CD4-positive, alpha-beta T cell treated with Interleukin-6 for 4 hours (primary cell): ENCODE measurements around the gene ICA1L.
"Not testable (repeated sequence)": the region's sequence is repeated elsewhere in the genome, so short reads cannot be mapped to it uniquely, and the experiment has no call there.

Experiments
- DNase-seq: peaks from one replicate; pipeline ENCODE4 v3.0.0-alpha.2; 2020; ENCODE audit warnings: mixed read lengths

Gene ICA1L

GRCh38 chr2:202847693-202848524 lies 23.7 kb downstream of the ICA1L start:
- no peak for DNase-seq

DNA sequence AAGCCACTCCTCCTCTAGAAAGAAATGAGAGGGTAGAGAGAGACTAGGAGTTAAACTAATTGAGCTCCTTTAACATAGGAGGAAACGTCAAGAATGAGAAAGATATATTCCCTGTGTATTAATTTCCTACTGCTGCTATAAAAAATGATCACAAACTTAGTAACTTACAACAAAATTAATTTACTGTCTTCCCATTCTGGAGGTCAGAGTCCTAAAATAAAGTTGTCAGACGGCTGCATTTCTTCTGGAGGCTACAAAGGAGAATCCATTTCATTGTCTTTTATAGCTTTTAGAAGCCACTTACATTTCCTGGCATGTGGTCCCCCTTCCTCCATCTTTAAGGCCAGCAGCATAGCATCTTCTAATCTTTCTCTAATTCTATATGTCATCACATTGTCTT lies 26.9 kb downstream of the ICA1L start:
- no peak for DNase-seq

GRCh38 chr2:202842690-202843089 lies 28.9 kb downstream of the ICA1L start:
- no peak for DNase-seq

GRCh38 chr2:202841090-202841867 lies 30.3 kb downstream of the ICA1L start:
- no peak for DNase-seq

DNA sequence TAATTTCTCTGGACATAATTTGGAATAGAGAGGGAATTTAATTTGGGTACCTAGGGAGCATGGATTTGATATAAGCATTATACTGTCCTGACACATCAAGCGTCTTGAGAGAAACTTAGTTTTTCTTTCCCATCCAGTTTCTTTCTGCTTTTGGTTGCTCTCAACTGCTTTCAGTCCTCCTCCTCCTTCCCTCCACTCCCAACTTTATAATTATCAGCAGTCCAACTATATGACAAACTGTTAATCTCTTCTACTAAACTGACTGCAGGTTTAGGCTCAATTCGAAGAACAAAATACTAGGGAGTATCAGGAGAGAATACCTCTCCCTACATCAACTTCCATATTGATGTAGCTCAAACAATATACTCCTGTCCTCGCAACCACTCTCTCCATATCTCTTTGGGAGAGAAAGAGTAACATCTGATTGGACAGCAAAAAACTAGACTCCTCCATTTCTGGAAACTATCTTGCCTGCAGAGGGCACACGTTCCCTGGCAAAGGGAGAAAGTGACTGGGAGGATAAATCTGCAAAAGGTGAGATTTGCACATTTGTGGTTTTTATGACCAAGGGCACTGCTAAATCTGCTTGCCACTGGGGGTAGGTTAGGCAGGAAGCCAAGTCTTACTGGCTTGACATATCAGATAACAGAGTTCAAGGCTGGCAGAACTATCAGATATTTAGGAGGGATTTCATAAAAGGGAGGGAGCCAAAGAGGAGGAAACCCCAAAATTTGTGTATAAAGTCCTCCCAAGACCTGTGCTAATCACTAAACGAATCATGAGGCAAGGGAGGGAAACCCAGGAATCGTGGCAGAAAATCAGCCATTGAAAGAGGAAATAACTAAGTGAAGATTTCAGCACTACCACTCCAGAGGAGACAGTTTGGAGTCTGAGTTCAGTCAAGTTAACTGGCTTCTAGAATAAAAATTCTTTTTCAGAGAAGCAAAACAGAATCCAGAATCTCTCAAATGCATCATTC lies 40.0 kb downstream of the ICA1L start:
- DNase-seq = peak; percentile 41

- no peak for DNase-seq
Measured at GRCh38 chr2:202824901-202825300, 46.7 kb downstream of the ICA1L start.

DNA sequence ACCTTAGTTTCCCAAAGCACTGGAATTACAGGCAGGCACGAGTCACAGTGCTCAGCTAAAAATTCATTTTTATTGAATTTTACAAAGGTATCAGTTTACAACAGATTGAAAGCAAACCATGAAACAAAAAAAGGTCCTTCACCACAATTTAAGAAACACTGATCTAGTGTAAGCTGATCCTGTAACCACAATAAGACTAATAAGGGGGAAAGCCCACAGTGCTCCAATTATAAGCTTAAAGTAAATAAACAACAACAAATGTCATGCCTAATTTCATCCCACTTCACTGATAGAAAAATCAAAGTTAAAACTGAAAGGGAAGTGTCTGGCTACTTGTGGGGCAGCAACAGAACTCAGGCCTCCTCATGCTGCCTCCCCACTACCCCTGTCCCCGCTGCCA lies 49.2 kb downstream of the ICA1L start:
- no peak for DNase-seq

- DNase-seq = no peak
Measured at GRCh38 chr2:202821206-202822160, 50.1 kb downstream of the ICA1L start.

DNA sequence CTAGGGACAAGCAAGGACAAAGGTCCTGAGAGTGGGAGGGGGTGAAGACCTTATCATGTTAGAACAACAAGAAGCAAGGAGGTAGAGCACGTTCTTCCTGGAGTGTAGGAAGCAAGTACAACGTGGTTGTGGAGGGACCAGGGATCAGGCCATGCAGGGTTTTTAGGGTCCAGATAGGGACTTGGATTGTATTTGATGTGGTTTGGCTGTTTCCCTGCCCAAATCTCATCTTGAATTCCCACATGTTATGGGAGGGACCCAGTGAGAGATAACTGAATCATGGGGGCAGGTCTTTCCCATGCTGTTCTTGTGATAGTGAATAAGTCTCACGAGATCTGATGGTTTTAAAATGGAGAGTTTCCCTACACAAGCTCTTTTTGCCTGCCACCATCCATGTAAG lies 53.2 kb downstream of the ICA1L start:
- DNase-seq = no peak

DNA sequence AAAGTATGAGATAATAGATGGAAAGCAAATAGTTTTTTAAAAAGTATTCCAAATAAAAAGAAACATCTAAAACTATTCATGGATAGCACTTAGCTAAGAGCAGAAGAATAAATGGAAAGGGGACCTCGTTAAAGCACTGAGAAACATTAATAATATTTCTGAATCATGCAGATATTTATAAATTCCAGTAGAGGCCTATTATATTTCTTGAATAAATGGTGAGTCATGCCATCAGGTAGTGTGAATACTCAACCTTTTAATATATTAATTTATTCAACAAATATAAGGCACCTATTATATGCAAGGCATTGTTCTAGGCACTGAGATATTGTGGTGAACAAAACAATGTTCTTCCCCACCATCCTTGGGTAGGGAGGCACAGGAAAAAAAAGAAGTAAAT lies 53.8 kb downstream of the ICA1L start:
- DNase-seq = no peak

GRCh38 chr2:202815548-202816360 lies 55.8 kb downstream of the ICA1L start:
- DNase-seq = no peak

DNA sequence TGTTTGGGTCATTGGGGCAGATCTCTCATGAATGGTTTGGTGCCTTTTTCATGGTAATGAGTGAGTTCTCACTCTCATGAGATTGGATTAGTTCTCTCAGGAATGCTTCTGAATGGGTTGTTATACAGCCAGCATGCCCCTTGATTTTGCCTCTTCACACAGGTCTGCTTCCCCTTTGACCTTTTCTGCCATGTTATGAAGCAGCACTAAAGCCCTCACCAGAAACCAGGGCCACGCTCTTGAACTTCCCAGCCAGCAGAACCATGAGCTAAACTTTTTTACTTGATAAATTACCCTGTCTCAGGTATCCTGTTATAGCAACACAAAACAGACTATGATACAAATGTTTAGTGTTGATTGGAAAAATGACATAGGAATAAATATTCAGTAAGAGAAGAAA lies 57.3 kb downstream of the ICA1L start:
- DNase-seq = no peak

DNA sequence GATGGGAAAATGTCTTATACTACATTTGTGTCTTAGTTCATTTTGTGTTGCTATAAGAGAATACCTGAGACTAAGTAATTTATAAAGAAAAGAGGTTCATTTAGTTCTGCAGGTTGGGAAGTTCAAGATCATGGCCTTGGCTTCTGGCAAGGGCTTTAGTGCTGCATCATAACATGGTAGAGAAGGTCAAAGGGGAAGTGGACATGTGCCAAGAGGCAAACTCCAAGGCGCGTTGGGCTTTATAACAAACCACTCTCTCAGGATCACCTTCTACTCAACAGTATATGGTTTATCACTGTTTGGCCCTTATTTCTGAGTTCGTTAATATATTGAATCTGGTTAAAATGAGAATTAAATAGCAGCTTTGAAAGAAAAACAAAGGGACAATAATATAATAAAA lies 58.2 kb downstream of the ICA1L start:
- DNase-seq = no peak

GRCh38 chr2:202808754-202809153 lies 62.8 kb downstream of the ICA1L start:
- DNase-seq = no peak

DNA sequence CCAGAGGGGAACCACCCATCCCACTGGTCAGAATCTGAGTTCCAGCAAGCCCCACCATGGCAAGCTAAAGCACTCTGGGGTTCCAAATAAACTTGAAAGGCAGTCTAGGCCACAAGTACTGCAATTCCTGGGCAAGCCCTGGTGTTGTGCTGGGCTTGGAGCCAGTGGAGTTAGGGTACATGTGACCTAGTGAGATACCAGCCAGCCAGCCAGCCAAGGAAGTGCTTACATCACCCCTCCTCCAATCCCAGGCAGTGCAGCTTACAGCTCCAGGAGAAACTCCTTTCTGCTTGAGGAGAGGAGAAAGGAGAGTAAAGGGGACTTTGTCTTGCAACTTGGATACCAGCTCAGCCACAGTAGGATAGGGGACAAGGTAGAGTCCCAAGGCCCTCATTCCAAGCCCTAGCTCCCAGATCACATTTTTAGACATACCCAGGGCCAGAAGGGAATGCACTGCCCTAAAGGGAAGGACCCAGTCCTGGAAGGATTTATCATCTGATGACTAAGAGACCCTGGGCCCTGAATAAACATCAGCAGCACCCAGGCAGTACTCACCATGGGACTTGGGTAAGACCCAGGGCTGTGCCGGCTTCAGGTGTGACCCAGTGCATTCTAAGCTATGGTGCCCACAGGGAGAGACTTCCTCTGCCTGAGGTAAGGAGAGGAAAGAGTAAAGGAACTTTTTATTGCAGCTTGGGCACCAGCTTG lies 64.0 kb downstream of the ICA1L start:
- not testable (repeated sequence) for DNase-seq

DNA sequence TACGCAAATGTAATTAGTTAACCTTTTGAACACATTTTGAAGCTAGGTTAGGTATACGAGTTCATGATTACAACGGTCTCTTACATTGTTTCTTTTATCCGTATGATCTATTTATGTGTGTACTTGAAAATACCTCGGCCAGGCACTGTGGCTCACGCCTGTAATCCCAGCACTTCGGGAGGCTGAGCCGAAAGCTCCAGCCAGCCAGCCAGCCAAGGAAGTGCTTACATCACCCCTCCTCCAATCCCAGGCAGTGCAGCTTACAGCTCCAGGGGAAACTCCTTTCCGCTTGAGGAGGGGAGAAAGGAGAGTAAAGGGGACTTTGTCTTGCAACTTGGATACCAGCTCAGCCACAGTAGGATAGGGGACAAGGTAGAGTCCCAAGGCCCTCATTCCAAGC lies 65.7 kb downstream of the ICA1L start:
- not testable (repeated sequence) for DNase-seq

DNA sequence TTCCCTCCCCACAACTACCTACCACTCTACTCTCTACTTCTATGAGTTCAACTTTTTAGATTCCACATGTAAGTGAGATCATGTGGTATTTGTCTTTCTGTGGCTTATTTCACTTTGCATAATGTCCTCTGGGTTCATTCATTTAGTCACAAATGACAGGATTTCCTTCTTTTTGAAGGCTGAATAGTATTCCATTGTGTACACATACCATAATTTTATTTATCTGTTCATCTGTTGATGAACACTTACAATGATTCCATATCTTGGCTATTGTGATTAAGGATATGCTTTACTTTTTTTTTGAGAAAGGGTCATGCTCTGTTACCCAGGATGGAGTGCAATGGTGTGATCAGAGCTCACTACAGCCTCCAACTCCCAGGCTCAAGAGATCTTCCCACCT lies 73.6 kb downstream of the ICA1L start:
- DNase-seq = no peak

GRCh38 chr2:202790676-202791075 lies 80.9 kb downstream of the ICA1L start:
- DNase-seq = no peak

DNA sequence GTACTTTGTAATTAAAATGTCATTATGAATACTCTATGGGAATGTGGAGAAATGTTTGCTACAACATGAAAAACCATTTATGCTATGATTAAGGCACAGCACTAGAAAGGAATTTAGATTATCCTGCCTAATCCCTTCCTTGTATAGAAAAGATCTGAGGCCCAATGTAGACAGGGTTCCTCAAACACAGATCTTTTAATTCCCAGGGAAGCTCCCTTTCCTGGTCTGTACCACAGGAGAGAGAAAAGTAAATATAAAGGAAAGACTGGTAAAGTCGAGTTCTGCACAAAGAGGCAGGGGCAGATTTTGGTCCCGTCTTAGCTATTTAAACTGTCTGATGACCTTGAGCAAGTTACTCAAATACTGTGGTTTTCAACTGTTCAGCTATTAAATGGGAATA lies 84.7 kb downstream of the ICA1L start:
- no peak for DNase-seq

DNA sequence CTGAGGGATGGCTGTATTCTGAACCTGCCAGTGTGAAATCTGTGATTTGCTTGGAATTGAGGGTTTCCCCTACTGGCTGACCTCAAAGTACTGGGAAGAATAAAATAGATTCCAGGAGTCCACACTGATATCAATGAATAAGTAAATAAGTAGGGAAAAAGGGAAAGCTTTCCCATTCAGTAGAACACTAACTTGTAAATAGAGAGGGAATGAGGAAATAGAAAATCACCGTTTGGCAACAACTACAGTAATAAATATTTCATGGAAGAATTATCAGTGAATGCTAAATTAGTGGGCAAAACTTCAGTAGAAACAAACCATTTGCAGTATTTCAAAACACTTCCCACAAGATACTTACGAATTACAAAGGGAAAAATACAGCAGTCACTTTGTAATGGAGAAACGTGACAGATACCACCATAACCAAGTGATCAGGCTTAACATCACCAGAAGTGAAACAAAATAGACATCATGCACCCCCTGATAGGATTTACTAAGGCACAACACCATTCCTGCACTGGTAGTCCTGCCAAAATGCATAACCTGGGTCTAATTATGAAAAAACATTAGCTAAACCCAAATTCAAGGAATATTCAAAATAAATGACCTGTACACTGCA lies 88.5 kb downstream of the ICA1L start:
- no peak for DNase-seq
